GM19239 (cell line): ENCODE results near the gene TUBGCP2.
"Not testable (repeated sequence)": the region's sequence is repeated elsewhere in the genome, so short reads cannot be mapped to it uniquely, and the experiment has no call there.

Source experiments
- DNase-seq: peaks from one replicate; pipeline ENCODE4 v3.0.0; 2011; ENCODE audit warnings: low spot score; ENCODE audit not compliant: insufficient read length
- FAIRE-seq: peaks from 2 replicates; lab custom pipeline; 2011; peaks lifted over from hg19 to GRCh38; lab: Jason Lieb, UNC

The TUBGCP2 gene

GRCh38 chr10:133325440-133326222 lies 17.0 kb upstream of the TUBGCP2 start:
- FAIRE-seq = no peak
- DNase-seq = no peak

- DNase-seq (no peak), FAIRE-seq (no peak)
Observed at GRCh38 chr10:133324857-133325260, 16.2 kb upstream of the TUBGCP2 start.

- peak; percentile 72 for DNase-seq
- peak; percentile 47 for FAIRE-seq
Observed at GRCh38 chr10:133324198-133324792, 15.6 kb upstream of the TUBGCP2 start.

- not testable (repeated sequence) for FAIRE-seq, DNase-seq
Observed at GRCh38 chr10:133322064-133322709, 13.5 kb upstream of the TUBGCP2 start.

- not testable (repeated sequence) for DNase-seq, FAIRE-seq
Observed at GRCh38 chr10:133320852-133321422, 12.3 kb upstream of the TUBGCP2 start.

GRCh38 chr10:133318494-133319127 lies 9.9 kb upstream of the TUBGCP2 start:
- peak; percentile 65 for DNase-seq
- no peak for FAIRE-seq

- FAIRE-seq = no peak
- DNase-seq = no peak
Observed at GRCh38 chr10:133316732-133317131, 8.1 kb upstream of the TUBGCP2 start.

GRCh38 chr10:133316266-133316665 lies 7.6 kb upstream of the TUBGCP2 start:
- DNase-seq (no peak), FAIRE-seq (no peak)

- DNase-seq = no peak
- no peak for FAIRE-seq
Observed at GRCh38 chr10:133315847-133316246, 7.2 kb upstream of the TUBGCP2 start.

GRCh38 chr10:133314911-133315310 lies 6.2 kb upstream of the TUBGCP2 start:
- no peak for DNase-seq
- FAIRE-seq = no peak

GRCh38 chr10:133313192-133313591 lies 4.5 kb upstream of the TUBGCP2 start:
- no peak for DNase-seq
- no peak for FAIRE-seq

GRCh38 chr10:133312769-133313145 lies 4.1 kb upstream of the TUBGCP2 start:
- FAIRE-seq (no peak), DNase-seq (no peak)

GRCh38 chr10:133312016-133312768 lies 3.5 kb upstream of the TUBGCP2 start:
- no peak for FAIRE-seq
- no peak for DNase-seq

- FAIRE-seq (no peak), DNase-seq (no peak)
Observed at GRCh38 chr10:133311570-133311969, 2.9 kb upstream of the TUBGCP2 start.

- FAIRE-seq (no peak), DNase-seq (no peak)
Observed at GRCh38 chr10:133310789-133311188, 2.1 kb upstream of the TUBGCP2 start.

- DNase-seq (no peak), FAIRE-seq (no peak)
Observed at GRCh38 chr10:133310399-133310755, 1.7 kb upstream of the TUBGCP2 start.

GRCh38 chr10:133309720-133310398 lies 1.2 kb upstream of the TUBGCP2 start:
- DNase-seq (no peak), FAIRE-seq (no peak)

- FAIRE-seq = peak; percentile 40
Observed at GRCh38 chr10:133309100-133309719, 538 bp upstream of the TUBGCP2 start.

More at GRCh38 chr10:133309100-133309719, 538 bp upstream of the TUBGCP2 start:
- DNase-seq = peak; percentile 85
